GOT3 (cell line): ENCODE results near the gene CYTH4.

Source experiments
- DNase-seq: peaks from one replicate; lab custom pipeline; 2025; ENCODE audit warnings: mixed read lengths; lab: John Stamatoyannopoulos, UW

The CYTH4 gene

GRCh38 chr22:37329238-37330140 is 47.2 kb downstream of the CYTH4 start:
- DNase-seq = no peak

GRCh38 chr22:37330200-37331033 is 48.1 kb downstream of the CYTH4 start:
- peak; percentile 11 for DNase-seq

GRCh38 chr22:37331034-37331428 is 48.7 kb downstream of the CYTH4 start:
- DNase-seq = no peak

- no peak for DNase-seq
Measured at GRCh38 chr22:37331856-37332536, 49.7 kb downstream of the CYTH4 start.

- no peak for DNase-seq
Measured at GRCh38 chr22:37333724-37334460, 51.6 kb downstream of the CYTH4 start.

- DNase-seq = no peak
Measured at GRCh38 chr22:37334461-37334858, 52.2 kb downstream of the CYTH4 start.

GRCh38 chr22:37334859-37335805 is 52.8 kb downstream of the CYTH4 start:
- no peak for DNase-seq

- no peak for DNase-seq
Measured at GRCh38 chr22:37335806-37336199, 53.5 kb downstream of the CYTH4 start.

- DNase-seq = no peak
Measured at GRCh38 chr22:37336579-37336978, 54.3 kb downstream of the CYTH4 start.

GRCh38 chr22:37337204-37337943 is 55.1 kb downstream of the CYTH4 start:
- DNase-seq = no peak

- DNase-seq = no peak
Measured at GRCh38 chr22:37338539-37339246, 56.4 kb downstream of the CYTH4 start.

GRCh38 chr22:37340331-37341262 is 58.3 kb downstream of the CYTH4 start:
- no peak for DNase-seq

GRCh38 chr22:37342065-37342464 is 59.8 kb downstream of the CYTH4 start:
- no peak for DNase-seq

- no peak for DNase-seq
Measured at GRCh38 chr22:37343348-37343747, 61.0 kb downstream of the CYTH4 start.

- DNase-seq = no peak
Measured at GRCh38 chr22:37343863-37344734, 61.8 kb downstream of the CYTH4 start.

GRCh38 chr22:37344735-37345449 is 62.6 kb downstream of the CYTH4 start:
- DNase-seq = no peak
